ENCODE measurements around the gene INPPL1.
A peak's percentile ranks its signal among the peaks of the same experiment; 100 is the strongest.

INPPL1 gene

DNA sequence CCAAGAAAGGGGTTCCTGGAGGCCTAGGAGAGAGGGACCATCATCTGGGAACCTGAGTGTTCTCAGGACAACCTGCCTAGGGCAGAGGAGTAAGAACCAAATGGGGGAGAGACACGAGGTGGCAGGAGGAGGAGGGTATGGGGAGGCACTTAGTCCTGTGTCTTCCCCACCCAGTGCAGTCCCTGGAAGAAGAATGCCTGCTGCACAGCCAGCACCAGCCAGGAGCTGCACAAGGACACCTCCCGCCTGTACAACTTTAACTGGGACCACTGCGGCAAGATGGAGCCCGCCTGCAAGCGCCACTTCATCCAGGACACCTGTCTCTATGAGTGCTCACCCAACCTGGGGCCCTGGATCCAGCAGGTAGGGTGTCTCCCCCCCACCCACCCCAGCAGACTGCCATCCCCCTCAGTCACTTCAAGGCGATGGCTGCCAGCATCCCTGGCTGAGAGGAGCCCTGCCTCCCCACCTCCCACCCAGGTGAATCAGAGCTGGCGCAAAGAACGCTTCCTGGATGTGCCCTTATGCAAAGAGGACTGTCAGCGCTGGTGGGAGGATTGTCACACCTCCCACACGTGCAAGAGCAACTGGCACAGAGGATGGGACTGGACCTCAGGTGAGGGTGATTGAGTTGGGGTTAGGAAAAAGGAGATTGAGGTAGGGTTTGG, 3.7 kb upstream of the INPPL1 start:
- no peak for DNase-seq

DNA sequence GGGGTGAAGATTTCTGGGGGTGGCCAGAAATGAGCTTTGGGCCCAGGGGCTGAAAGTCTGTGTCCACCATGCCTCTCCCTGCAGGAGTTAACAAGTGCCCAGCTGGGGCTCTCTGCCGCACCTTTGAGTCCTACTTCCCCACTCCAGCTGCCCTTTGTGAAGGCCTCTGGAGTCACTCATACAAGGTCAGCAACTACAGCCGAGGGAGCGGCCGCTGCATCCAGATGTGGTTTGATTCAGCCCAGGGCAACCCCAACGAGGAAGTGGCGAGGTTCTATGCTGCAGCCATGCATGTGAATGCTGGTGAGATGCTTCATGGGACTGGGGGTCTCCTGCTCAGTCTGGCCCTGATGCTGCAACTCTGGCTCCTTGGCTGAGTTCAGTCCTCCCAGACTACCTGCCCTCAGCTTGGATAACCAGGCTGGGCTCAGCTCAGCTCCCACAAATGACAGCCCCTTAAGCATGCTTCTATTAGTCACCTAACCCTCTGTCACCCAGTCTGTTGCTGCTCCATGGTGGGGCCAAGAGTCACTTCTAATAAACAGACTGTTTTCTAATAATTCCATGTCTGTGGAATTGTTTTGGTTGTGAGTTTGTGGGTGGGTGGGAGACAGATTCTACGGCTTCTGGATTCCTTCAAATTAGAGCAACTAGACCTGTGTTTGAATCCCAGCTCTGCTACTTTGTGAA, 3.0 kb upstream of the INPPL1 start:
- no peak for DNase-seq

DNA sequence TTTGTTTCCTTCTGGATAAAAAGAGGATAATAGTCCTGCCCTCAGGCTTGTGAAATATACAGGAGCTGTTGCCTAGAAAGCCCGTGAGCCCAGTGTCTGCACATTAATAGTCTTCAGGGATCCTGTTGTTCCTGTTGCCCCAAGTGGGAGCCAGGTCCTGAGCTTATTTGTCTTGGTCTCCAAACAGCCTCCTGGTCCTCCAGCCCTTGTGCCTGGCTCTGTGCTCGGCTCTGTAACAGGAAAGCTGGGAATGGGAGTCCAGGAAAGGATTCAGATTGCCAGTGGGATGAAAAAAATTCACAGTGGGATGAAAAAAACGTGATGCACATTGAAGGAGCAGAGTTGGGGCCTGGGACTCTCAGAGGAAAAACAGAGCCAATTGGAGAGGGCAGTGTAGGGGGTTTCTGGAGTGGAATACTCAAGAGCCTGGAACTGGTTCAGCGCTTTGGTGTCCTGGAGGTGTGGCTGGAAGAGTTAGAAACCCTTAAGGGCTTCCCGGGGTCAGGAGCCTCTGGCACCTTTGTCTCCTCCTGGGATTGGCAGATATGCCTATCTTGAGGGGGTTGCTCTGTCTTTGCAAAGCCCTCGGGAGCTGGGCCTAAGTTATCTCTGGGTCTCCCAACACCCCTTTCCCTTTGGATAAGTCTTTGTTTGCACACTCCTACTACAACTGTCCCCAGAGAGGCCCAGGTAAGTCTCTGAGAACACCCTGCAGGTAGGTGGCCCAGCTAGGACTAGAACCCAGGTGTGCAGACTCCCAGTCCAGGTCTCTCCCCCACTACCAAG, 2.3 kb upstream of the INPPL1 start:
- DNase-seq = no peak

DNA sequence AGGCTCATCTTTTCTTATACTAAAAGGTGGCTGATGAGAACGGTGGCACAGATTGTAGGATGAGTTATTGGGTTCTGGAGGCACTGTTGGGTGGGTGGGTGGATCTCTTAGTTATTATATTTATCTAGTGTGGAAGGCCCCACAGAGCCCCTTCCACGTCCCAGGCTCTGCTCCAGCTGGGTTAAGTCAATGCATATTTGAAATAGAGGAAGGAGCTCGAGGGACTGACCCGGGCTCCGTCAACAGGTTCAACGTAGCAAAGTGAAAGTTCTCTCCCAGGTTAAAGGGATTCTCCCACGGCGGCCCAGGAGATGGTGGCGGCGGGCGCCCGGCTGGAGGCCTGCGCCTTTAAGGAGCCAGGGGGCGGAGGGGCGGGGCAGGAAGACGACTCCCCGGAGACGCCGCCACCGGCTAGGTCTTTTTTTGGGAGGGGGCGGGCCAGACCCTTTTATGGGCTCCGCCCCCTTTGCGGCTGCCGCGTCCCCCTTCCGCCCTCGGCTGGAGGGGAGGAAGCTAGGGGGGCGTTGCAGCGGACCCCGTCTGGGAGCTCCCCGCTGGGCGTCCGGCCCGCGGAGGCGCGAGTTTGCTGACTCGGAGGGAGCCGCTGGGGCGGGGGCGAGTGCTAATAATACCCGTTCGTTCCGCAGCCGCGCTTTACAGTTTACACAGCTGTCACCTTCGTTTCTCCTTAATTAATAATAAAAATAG, 1.5 kb upstream of the INPPL1 start:
- peak; percentile 96 for DNase-seq

DNA sequence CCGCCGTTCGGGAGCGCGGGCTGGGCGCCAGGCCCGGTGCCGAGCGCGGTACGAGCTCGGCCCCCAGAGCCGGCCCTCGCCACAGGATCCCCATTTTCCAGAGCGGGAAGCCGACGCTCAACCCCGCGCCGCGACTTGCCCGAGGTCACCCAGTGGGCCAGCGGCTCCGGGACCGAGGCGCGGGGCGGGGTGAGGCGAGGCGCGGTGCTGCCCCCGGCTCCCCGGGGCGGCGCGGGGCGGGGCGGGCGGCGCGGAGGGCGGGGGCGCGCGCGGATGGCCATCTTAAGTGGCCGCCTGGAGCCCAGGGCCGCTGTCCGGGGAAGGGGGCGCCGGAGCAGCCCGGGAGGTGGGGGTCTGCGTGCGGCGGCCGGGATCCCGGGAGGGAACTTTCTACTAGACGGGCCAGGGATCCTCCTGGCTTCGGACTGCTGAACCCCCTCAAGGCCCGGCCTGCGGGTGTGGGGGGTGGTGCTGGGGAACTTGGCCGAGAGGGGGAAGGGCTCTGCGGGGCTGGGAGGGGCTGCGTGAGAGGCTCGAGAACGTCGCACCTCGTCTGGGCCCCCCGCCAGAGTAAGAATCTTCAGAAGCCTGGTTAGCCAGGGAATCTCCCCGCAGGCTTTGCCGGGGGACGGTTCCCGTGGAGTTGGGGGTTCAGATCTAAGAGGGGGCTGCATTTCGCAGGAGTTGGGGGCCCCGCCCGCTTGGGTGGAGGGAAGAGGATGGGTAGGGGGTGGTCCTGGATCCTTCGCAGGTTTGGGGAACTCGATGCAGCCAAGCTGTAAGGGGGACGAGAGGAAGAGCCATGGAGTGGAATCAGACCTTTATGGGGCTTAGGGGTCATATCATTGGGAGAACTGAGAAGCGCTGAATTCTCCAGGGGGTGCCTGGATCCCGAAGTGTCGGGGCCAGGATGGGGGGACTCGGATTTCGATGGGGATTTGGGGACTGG, 678 bp upstream of the INPPL1 start:
- peak; percentile 33 to 49 for DNase-seq

DNA sequence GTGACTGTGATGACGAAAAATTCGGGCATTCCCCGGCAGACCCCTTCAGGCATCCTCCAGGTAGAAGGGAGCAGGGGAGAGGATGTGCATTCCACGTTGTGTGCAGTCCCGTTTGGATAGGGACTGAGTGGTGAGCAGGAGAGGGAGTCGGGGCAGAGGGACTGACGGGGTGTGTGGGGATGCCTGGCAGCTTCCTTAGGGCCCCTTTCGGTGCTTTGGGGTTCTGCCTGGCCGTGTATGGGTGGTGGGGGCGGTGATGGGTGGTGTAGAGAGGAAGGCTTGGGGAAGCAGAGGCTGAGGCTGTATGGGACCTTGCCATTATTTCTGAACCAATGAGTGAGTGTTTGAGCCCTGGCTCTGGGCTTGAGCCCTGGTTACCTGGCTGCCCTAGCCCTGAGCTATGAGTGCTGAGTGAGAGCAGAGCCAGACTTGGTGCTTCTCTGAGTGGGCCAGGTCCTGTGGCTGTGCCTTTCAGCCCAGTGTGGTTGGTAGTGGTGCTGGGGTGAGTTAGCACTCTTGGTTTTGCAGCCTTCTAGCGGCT, 914 bp downstream of the INPPL1 start:
- DNase-seq = peak in 1 of 2 experiments; percentile 20

DNA sequence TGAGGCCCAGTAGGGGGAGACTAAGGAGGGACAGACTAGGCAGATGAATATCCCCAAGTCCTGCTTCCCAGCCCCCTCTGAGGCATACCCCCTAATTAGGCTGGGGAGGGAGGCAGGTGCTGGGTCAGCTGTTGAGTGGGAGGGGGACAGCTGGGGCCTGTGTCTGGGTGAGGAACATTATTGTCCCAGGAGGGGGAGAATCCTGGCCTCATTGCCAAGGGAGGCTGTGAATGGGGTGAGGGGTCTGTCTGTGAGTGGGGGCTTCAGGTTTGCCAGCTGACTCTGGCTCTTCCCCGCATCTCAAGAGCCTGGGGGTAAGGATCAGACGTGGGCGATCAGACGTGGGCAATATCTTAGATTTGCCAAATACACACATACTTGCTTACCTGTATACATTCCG, 2.1 kb downstream of the INPPL1 start:
- DNase-seq = no peak

DNA sequence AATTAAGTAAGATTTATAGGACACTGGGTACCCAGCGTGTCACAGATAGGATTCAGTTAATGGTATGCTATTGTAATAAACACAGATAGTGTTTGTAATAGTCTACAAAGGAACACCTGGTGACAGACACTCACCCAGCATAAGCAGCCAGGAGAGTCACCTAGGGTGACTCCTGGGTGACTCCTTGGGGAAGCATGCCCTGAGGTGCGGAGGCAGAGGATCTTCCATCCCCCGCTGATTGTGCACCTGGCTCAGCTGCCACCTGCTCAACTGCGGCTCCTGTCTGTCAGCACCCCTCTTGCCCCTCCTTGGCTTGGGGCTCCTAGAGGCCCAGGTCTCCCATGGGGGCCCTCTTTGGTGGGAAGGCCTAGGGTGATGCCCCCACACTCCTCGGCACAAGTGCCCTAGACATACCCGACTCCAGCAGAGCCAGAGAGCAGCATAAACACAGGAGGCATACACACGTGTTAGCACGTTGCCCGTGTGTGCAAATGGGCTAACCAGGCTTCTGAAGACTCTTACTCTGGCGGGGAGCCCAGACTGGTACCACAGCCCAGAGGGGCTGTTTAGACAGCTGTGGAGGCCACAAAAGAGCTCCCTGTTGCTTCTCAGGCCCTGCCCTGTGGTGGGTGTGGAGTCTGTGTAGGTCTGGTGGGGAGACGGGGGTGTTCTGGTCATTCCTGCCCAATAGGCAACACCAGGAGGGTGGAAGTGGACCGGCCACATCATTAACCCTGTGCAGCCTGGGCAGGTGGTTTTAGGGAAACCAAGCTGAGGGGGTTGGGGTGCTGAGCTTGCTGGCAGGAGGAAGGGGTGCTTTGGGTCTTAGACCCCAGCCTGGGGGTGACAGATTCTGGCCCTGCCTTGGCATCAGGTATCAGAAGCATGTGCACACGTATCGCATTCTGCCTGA, 3.0 kb downstream of the INPPL1 start:
- DNase-seq = no peak

DNA sequence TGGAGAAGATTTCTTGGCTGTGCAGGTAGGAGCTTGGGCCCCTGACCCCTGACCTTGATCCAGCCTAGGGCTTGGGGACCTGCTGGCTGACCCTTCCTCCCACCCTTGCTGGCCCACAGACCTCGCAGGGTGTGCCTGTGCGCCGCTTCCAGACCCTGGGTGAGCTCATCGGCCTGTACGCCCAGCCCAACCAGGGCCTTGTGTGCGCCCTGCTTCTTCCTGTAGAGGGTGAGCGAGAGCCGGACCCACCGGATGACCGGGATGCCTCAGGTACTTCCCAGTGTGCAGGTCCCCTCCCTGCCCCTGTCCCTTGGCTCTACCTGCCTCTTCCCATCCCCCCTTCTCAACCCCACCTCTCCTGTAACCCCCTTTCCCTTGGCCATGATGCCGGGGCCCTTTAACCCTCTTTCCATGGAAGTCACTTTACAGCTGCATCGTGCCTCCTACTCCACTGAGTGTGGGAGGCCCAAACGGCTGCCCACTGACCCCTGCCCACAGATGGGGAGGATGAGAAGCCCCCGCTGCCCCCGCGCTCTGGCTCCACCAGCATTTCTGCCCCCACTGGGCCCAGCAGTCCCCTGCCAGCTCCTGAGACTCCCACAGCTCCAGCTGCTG, 3.8 kb downstream of the INPPL1 start:
- no peak for DNase-seq

DNA sequence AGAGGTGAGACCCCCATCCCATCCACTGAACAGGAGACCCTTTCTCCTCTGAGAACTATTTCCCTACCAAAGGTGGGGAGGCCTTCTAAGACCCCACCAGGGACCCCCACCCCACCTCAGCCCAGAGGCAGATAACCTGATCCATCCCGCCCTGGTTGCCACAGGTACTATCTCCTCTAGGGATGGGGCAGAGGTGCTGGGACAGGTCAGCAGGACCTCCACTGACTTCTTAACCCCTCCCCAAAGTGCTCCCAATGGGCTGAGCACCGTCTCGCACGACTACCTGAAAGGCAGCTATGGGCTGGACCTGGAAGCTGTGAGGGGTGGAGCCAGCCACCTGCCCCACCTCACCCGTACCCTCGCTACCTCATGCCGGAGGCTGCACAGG, 4.3 kb downstream of the INPPL1 start:
- no peak for DNase-seq

DNA sequence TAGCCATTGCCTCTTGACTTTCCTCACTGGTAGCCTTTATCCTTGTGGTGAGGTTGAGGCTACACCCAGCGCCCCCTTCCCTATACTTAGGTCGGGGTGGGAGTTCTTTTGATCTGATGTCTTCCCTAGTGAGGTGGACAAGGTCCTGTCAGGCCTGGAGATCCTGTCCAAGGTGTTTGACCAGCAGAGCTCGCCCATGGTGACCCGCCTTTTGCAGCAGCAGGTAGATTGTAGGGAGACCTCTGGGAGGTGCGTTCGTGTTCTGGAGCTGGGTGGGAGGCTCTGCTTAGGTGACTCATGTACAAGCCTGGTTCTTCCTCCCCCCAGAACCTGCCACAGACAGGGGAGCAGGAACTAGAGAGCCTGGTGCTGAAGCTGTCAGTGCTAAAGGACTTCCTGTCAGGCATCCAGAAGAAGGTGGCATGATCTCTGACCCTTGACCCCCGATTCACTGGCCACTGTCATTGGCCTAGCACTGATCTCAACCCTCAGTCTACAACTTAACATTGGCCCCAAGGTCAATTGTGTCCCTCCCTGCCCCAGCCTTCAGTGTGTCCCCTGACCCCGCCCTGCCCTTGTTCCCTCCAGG, 4.9 kb downstream of the INPPL1 start:
- no peak for DNase-seq

DNA sequence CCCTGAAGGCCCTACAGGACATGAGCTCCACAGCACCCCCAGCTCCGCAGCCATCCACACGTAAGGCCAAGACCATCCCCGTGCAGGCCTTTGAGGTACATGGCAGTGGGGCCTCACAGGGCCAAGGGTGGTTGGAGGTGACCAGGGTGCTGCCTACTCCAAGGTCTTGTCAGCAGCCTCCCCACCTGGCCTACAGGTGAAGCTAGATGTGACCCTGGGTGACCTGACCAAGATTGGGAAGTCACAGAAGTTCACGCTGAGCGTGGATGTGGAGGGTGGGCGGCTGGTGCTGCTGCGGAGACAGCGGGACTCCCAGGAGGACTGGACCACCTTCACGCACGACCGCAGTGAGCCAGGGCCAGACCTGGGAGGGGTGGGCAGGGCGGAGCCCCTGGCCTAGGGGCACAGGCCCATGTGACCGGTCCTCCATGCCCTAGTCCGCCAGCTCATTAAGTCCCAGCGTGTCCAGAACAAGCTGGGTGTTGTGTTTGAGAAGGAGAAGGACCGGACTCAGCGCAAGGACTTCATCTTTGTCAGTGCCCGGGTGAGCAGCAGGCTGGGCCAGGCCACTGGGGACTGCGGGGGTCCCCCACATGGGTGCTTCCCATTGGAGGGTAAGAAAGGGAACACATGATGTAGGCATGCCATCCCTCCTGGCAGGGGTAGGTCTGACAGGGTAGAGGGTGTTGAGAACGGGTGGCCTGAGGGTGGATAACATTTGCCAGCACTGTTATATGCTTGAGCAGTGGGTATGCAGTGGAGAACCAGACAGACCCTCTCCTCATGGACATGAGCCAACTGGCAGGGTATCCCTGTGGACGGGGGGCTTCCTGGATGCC, 5.6 kb downstream of the INPPL1 start:
- no peak for DNase-seq

DNA sequence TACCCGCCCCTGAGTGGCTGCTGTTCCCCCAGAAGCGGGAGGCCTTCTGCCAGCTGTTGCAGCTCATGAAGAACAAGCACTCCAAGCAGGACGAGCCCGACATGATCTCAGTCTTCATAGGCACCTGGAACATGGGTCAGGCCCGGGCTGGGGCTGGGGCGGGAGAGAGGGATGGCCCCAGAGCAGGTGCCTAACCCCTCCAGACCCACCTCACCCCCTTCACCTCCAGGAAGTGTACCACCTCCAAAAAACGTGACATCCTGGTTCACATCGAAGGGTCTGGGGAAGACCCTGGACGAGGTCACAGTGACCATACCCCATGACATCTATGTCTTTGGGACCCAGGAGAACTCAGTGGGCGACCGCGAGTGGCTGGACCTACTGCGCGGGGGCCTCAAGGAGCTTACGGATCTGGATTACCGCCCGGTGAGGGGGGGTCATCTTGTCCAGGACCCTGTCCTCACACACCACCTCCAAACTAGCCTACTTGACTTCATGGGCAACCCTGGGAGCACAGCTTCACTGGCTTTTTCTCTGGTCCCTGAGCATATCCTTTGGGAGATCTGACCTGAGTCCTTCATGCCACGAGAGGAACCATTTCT, 6.3 kb downstream of the INPPL1 start:
- no peak for DNase-seq

DNA sequence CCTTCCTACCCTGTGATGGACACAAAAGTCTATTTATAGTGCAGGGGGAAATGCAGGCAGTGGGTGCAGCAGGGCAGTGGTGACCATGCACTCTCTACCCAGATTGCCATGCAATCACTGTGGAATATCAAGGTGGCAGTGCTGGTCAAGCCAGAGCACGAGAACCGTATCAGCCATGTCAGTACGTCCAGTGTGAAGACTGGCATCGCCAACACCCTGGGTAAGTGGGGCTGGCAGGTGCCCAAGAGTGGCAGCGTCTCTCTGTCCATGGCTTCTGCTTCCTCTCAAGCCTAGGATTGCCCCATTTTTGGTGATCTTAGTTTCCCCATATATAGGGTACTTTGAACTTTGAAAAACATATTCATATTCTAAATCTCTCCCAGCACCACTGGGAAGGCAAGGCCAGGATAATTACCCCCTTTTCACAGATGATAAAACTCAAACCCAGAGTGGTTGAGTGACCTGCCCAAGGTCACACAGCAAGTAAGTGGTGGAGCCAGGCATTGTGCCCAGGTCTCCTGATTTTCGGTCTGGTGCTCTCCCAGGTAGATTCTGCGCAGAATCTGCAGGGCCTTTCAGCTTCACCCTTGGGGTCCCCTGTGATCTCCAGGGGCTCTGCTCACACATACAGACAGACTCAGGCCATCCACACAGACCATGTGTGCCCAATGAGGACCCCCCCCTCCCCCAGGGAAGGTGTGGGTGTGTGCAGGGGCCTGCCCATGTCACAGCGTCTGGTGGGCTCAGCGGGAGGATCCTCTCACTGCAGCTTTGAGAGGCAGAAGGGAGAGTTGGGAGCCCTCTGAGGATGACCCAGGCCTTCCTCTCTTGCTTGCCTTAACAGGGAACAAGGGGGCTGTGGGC, 7.1 kb downstream of the INPPL1 start:
- no peak for DNase-seq

DNA sequence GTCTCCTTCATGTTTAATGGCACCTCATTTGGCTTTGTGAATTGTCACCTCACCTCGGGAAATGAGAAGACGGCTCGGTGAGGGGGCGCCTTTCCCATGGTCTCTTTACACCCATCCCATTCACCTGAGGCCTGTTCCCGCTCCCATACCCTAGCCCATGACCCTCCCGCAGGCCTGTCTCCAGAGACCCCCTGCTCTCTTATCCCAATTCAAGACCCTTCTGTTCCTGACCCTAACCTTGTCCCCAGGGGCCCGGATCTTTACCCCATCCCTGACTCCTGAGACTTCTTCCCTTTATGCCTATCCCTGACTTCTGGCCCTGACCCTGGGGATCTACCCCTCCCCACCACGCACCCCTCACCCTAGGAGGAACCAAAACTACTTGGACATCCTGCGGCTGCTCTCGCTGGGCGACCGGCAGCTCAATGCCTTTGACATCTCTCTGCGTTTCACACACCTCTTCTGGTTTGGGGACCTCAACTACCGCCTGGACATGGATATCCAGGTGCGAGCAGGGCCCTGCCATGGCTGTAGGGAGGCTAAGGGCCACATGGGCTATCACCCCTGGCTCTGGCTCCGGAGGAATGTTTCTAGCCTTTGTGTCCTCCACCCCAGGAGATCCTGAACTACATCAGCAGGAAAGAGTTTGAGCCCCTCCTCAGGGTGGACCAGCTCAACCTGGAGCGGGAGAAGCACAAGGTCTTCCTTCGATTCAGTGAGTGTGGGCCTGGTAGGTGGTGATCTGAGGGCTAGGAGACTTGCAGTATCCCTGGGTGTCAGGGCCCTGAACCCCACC, 7.9 kb downstream of the INPPL1 start:
- DNase-seq = no peak

DNA sequence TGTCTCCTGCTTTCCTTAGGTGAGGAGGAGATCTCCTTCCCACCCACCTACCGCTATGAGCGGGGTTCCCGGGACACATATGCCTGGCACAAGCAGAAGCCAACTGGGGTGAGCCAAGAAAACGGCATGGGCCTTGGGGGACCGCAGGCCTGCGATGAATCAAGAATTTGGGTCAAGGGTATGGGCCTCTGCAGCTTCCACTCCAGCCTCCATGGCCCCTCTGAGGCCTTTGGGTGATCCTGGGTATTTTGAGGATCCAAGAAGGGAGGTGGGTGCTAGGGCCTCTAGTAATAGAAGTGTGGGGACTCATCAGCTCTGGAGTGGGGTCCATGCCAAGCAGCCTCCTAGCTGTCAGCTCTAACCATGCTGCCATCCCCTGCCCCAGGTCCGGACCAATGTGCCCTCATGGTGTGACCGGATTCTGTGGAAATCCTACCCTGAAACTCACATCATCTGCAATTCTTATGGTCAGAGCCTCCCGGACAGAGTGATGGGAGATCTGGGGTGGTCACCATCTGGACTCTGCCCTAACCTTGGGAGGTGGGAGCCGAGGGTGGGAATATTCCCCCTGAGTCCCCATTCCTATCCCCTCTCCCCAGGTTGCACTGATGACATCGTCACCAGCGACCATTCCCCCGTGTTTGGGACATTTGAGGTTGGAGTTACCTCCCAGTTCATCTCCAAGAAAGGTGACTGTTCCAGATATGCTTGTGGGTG, 8.6 kb downstream of the INPPL1 start:
- DNase-seq = no peak
